HG02798 (cell line): Measurements from ENCODE around the gene OR14A2.
"Not testable (repeated sequence)": the region's sequence is repeated elsewhere in the genome, so short reads cannot be mapped to it uniquely, and the experiment has no call there.

ENCODE experiments used
- ATAC-seq: cut with Tn5 transposase; IDR thresholded peaks from one replicate; pipeline ENCODE4 v1.9.1; 2021; ENCODE audit warnings: mild to moderate bottlenecking; ENCODE audit not compliant: unreplicated experiment, poor library complexity

OR14A2 gene

GRCh38 chr1:247748041-247748440 is at the start of gene OR14A2:
OR14A2 (minus strand) TSS chr1:247748141.
- ATAC-seq, result no peak

GRCh38 chr1:247797518-247797917 is 49.6 kb upstream of the OR14A2 start:
- ATAC-seq, result no peak

- ATAC-seq, result no peak
Measured at GRCh38 chr1:247769603-247770002, 21.7 kb upstream of the OR14A2 start.

- ATAC-seq, result no peak
Measured at GRCh38 chr1:247760456-247760855, 12.5 kb upstream of the OR14A2 start, which contains the start of gene OR1C1. OR1C1 (minus strand) TSS chr1:247760556; CDS start chr1:247758406, 2,150 bp downstream.

GRCh38 chr1:247754311-247754710 is 6.4 kb upstream of the OR14A2 start:
- not testable (repeated sequence) for ATAC-seq

GRCh38 chr1:247749870-247750269 is 1.9 kb upstream of the OR14A2 start:
- ATAC-seq, result no peak

GRCh38 chr1:247747616-247748015 is 325 bp downstream of the OR14A2 start:
- ATAC-seq, result no peak

- no peak for ATAC-seq
Measured at GRCh38 chr1:247746391-247746935, 1.5 kb downstream of the OR14A2 start.

- ATAC-seq, result not testable (repeated sequence)
Measured at GRCh38 chr1:247742215-247742760, 5.7 kb downstream of the OR14A2 start.

- no peak for ATAC-seq
Measured at GRCh38 chr1:247741756-247742155, 6.2 kb downstream of the OR14A2 start.

GRCh38 chr1:247740721-247741120 is 7.2 kb downstream of the OR14A2 start:
- no peak for ATAC-seq

GRCh38 chr1:247738315-247738714 is 9.6 kb downstream of the OR14A2 start, which contains the start of gene OR14K1:
OR14K1 (plus strand) TSS chr1:247738615; CDS start chr1:247738615, 0 bp downstream.
- no peak for ATAC-seq

GRCh38 chr1:247721222-247721621 is 26.7 kb downstream of the OR14A2 start:
- ATAC-seq, result no peak

- no peak for ATAC-seq
Measured at GRCh38 chr1:247716546-247716945, 31.4 kb downstream of the OR14A2 start, which contains the start of gene OR6F1. OR6F1 (minus strand) TSS chr1:247716646; CDS start chr1:247712755, 3,891 bp downstream.

GRCh38 chr1:247713753-247714152 is 34.2 kb downstream of the OR14A2 start:
- ATAC-seq, result no peak

GRCh38 chr1:247710681-247711080 is 37.3 kb downstream of the OR14A2 start:
- ATAC-seq, result not testable (repeated sequence)

GRCh38 chr1:247701338-247701737 is 46.6 kb downstream of the OR14A2 start:
- ATAC-seq, result no peak

GRCh38 chr1:247681288-247681897 is 66.5 kb downstream of the OR14A2 start:
- ATAC-seq, result peak; percentile 91

- ATAC-seq, result no peak
Measured at GRCh38 chr1:247680171-247680570, 67.8 kb downstream of the OR14A2 start.

- no peak for ATAC-seq
Measured at GRCh38 chr1:247679639-247680038, 68.3 kb downstream of the OR14A2 start, which contains the start of gene OR13G1. OR13G1 (minus strand) TSS chr1:247679739; CDS start chr1:247673041, 6,698 bp downstream.
